NT2/D1 (cell line): ENCODE data around the gene SPPL2B.
A peak's percentile ranks its signal among the peaks of the same experiment; 100 is the strongest.

Experiments
- DNase-seq: peaks from one replicate; pipeline ENCODE4 v3.0.0-alpha.2; 2011; ENCODE audit warnings: low read depth, low spot score
- H3K27me3 ChIP-seq: 2 replicates; pipeline ENCODE4 v1.6.0; 2011; ENCODE audit warnings: mild to moderate bottlenecking; ENCODE audit not compliant: insufficient read length, insufficient read depth
- H3K36me3 ChIP-seq: 2 replicates; pipeline ENCODE4 v1.6.1; 2011; ENCODE audit warnings: mild to moderate bottlenecking, low read length, mixed read lengths; ENCODE audit not compliant: insufficient read depth, insufficient read length
- H3K4me1 ChIP-seq: 2 replicates; pipeline ENCODE4 v1.5.1; 2011; ENCODE audit not compliant: insufficient read depth, insufficient read length
- H3K4me3 ChIP-seq: 2 replicates; pipeline ENCODE4 v1.5.1; 2011; ENCODE audit warnings: low read depth; ENCODE audit not compliant: insufficient read length
- H3K9ac ChIP-seq: 2 replicates; pipeline ENCODE4 v1.6.0; 2011; ENCODE audit warnings: low read depth; ENCODE audit not compliant: insufficient read length
- H3K9me3 ChIP-seq: 2 replicates; pipeline ENCODE4 v1.5.1; 2011; ENCODE audit warnings: mild to moderate bottlenecking, low read length; ENCODE audit not compliant: insufficient read depth
- SUZ12 ChIP-seq: IDR thresholded peaks from 2 replicates; pipeline ENCODE4 v1.6.1; 2011; ENCODE audit not compliant: insufficient read length, insufficient read depth; ENCODE audit errors: extremely low read depth
- YY1 ChIP-seq: IDR thresholded peaks from 2 replicates; pipeline ENCODE4 v1.6.1; 2011; ENCODE audit not compliant: insufficient read length, insufficient read depth
- ZNF274 ChIP-seq: IDR thresholded peaks from 2 replicates; pipeline ENCODE4 v1.6.1; 2011; ENCODE audit warnings: mild to moderate bottlenecking, low read depth, low read length

Gene SPPL2B

GRCh38 chr19:2306281-2306806 lies 22.1 kb upstream of the SPPL2B start:
- Histone ChIP-seq H3K9me3 (no peaks in the 10 kb centered on the region), H3K4me1 (peaks cover 28% of the 10 kb centered on the region)

GRCh38 chr19:2306971-2307370 lies 21.5 kb upstream of the SPPL2B start:
- peaks cover 23% of the 10 kb centered on the region for H3K27me3 ChIP-seq
- no peak overlapping the region for H3K9ac ChIP-seq
- H3K36me3 ChIP-seq, result no peaks in the 10 kb centered on the region
- H3K4me3 ChIP-seq, result no peak overlapping the region
- no peak for TF ChIP-seq ZNF274
- no peak for TF ChIP-seq YY1
- no peak for TF ChIP-seq SUZ12
- no peak for DNase-seq
- H3K9me3 ChIP-seq, result no peaks in the 10 kb centered on the region
- H3K4me1 ChIP-seq, result peaks cover 26% of the 10 kb centered on the region

More at GRCh38 chr19:2306281-2306806, 22.1 kb upstream of the SPPL2B start:
- peaks cover 23% of the 10 kb centered on the region for H3K27me3 ChIP-seq
- H3K9ac ChIP-seq, result no peak overlapping the region
- H3K4me3 ChIP-seq, result no peak overlapping the region
- H3K36me3 ChIP-seq, result no peaks in the 10 kb centered on the region
- TF ChIP-seq ZNF274, result no peak
- no peak for TF ChIP-seq SUZ12
- TF ChIP-seq YY1, result no peak
- DNase-seq, result no peak

GRCh38 chr19:2307518-2308012 lies 20.9 kb upstream of the SPPL2B start:
- TF ChIP-seq ZNF274 (no peak), SUZ12 (no peak), YY1 (no peak)
- peak overlapping the region; percentile 8 for H3K4me3 ChIP-seq
- H3K27me3 ChIP-seq, result peaks cover 23% of the 10 kb centered on the region
- H3K9me3 ChIP-seq, result no peaks in the 10 kb centered on the region
- no peaks in the 10 kb centered on the region for H3K36me3 ChIP-seq
- no peak overlapping the region for H3K9ac ChIP-seq
- H3K4me1 ChIP-seq, result peaks cover 26% of the 10 kb centered on the region
- DNase-seq, result no peak

GRCh38 chr19:2308114-2308556 lies 20.3 kb upstream of the SPPL2B start, which contains the start of gene LINGO3:
LINGO3 (minus strand) TSS chr19:2308154; CDS start chr19:2291776, 16,378 bp downstream.
- no peak for DNase-seq
- no peak for TF ChIP-seq SUZ12
- TF ChIP-seq YY1, result no peak
- no peak for TF ChIP-seq ZNF274
- Histone ChIP-seq H3K9me3 (no peaks in the 10 kb centered on the region), H3K4me1 (peaks cover 22% of the 10 kb centered on the region), H3K9ac (peak within 1 kb of the TSS; percentile 61), H3K4me3 (peak within 1 kb of the TSS; percentile 34), H3K27me3 (peaks cover 23% of the 10 kb centered on the region), H3K36me3 (no peaks in the 10 kb centered on the region)

- Histone ChIP-seq H3K4me1 (peaks cover 22% of the 10 kb centered on the region), H3K36me3 (no peaks in the 10 kb centered on the region), H3K27me3 (peaks cover 18% of the 10 kb centered on the region), H3K9ac (peak overlapping the region; percentile 16), H3K4me3 (no peak overlapping the region), H3K9me3 (peaks cover 9% of the 10 kb centered on the region)
- no peak for DNase-seq
- TF ChIP-seq YY1 (no peak), ZNF274 (no peak), SUZ12 (no peak)
These were observed 18.6 kb upstream of the SPPL2B start for GRCh38 chr19:2309734-2310362.

- H3K9ac ChIP-seq, result no peak overlapping the region
- DNase-seq, result no peak
- peaks cover 17% of the 10 kb centered on the region for H3K9me3 ChIP-seq
- TF ChIP-seq YY1 (no peak), ZNF274 (no peak), SUZ12 (no peak)
- no peaks in the 10 kb centered on the region for H3K36me3 ChIP-seq
- peaks cover 18% of the 10 kb centered on the region for H3K27me3 ChIP-seq
- peaks cover 14% of the 10 kb centered on the region for H3K4me1 ChIP-seq
- no peak overlapping the region for H3K4me3 ChIP-seq
These were observed 17.4 kb upstream of the SPPL2B start for GRCh38 chr19:2311093-2311492.

GRCh38 chr19:2312820-2313501 lies 15.5 kb upstream of the SPPL2B start:
- no peaks in the 10 kb centered on the region for H3K36me3 ChIP-seq
- no peak overlapping the region for H3K9ac ChIP-seq
- H3K4me3 ChIP-seq, result no peak overlapping the region
- peaks cover 6% of the 10 kb centered on the region for H3K27me3 ChIP-seq
- TF ChIP-seq SUZ12 (no peak), ZNF274 (no peak), YY1 (no peak)
- H3K4me1 ChIP-seq, result peaks cover 15% of the 10 kb centered on the region
- peaks cover 17% of the 10 kb centered on the region for H3K9me3 ChIP-seq
- no peak for DNase-seq
